OCI-LY7 (cell line): ENCODE data around the gene CCDC9.

Experiments
- EZH2phosphoT487 ChIP-seq: fragments of 200-600 bp; sonication (generic); IDR thresholded peaks from 2 replicates; pipeline ENCODE4 v1.6.1; 2018; ENCODE audit warnings: low read depth, borderline replicate concordance, mild to moderate bottlenecking, mixed run types, antibody characterized with exemption, low read length, moderate library complexity, mixed read lengths
- TF ChIP-seq, protein P1 (sequence below): fragments of 200-600 bp; sonication (generic); conservative IDR thresholded peaks from 2 replicates; pipeline ENCODE4 v1.5.1; 2014; ENCODE audit warnings: mild to moderate bottlenecking, antibody characterized with exemption, low read length, moderate library complexity, mixed read lengths

DNA sequence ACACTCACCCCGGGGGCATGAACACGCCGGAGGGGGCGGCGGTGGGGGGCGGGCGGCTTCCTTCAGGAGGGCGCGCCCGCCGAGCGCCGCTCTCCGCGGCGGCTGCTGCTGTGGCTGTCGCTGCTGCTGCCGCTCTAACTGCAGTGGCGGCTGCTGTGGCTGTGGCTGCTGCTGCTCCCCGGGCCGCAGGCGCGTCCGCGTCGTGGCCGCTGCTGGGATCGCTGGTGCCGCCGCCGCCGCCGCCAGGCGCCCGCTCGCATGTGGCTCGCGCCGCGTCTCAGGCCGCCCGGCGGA lies 25.5 kb upstream of the CCDC9 start, which contains the start of gene BBC3:
- TF ChIP-seq, protein P1, sequence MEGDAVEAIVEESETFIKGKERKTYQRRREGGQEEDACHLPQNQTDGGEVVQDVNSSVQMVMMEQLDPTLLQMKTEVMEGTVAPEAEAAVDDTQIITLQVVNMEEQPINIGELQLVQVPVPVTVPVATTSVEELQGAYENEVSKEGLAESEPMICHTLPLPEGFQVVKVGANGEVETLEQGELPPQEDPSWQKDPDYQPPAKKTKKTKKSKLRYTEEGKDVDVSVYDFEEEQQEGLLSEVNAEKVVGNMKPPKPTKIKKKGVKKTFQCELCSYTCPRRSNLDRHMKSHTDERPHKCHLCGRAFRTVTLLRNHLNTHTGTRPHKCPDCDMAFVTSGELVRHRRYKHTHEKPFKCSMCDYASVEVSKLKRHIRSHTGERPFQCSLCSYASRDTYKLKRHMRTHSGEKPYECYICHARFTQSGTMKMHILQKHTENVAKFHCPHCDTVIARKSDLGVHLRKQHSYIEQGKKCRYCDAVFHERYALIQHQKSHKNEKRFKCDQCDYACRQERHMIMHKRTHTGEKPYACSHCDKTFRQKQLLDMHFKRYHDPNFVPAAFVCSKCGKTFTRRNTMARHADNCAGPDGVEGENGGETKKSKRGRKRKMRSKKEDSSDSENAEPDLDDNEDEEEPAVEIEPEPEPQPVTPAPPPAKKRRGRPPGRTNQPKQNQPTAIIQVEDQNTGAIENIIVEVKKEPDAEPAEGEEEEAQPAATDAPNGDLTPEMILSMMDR, result no peak
- no peak for TF ChIP-seq EZH2phosphoT487
